ENCODE results near the gene DDA1. TPM values are rescaled to one million over a fixed set of nuclear protein-coding genes. Genes with fewer than 3 reads are reported as not detected.

DDA1 gene
- polyA plus RNA-seq, 1 donor = 29.3 TPM

DNA sequence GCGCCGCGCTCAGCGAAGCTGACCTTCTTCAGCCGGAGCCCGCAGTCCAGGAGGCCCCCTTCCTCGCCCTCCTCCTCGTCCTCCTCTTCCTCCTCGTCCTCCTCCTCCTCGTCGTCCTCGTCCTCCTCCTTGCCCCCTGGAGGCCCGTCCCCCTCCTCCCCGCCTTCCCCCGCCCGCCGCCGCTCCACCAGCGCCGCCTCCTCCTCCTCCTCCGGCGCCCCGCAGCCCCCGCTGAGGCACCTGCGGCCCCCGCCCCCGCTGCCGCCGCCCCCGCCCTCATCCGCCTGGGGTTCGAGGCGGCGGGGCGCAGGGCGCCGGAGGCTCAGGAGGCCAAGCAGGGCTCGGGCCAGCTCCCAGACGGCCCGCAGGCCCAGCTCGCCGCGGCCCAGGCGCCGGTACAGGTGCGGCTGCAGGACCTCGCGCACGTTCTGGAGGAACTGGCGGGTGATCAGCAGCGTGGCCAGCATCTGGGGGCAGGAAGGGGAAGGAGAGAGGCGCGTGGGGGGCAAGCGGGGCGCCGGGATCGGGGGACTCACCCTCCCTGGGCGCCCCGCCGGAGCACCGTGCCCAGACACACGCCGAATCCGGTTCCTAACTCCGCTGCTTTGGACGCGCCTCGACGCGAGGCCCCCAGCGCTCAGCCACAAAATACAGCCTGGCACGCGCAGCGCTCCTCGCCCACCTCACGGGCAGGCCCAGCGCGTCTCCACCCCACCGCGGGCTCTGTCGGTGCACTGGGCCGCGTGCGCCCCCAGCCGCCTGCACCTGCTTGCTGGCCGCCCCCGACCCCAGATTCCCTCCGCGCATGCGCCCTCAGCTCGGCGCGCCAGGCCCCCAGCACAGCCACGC is 19.4 kb downstream of the DDA1 start:
- no peak for DNase-seq

DNA sequence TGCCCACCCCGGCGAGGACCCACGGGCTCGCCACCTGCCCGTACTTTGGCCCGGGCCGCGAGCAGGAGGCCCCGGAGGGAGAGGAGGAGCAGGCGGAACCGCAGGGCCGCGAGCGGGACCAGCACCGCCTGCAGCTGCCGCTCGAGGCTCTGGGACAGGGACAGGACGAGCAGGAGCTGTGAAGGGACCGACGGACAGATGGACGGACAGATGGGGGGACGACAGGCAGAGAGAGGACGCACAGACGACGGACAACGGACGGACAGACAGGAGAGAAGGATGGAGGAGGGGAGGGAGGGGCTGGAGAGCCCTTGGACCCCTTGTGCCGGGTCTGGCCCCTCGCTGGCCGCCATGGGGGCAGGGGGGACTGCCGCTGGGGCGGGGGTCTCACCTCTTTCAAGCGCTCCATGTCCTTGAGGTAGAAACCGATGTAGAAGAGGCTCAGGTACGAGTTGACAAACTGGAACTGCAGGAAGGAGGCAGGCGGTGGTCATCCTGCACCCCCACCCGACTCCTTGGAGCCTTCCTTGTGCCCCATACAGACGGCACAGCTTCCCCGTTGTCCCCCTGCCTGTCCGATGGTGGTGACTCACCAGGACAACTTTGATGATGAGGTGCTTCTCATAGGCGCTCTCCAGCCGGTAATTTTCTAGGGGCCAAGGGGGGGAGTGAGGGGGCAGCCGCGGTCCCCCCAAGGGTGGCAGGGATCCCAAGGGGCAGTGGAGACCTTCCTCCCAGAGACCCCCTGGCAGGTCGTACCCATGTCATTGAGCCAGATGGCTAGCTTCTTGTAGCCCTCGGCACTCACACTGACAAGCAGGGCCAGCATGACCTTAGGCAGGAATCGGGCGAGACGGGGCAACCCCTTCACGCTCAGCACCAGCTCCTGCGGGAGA is 20.3 kb downstream of the DDA1 start:
- no peak for DNase-seq

DNA sequence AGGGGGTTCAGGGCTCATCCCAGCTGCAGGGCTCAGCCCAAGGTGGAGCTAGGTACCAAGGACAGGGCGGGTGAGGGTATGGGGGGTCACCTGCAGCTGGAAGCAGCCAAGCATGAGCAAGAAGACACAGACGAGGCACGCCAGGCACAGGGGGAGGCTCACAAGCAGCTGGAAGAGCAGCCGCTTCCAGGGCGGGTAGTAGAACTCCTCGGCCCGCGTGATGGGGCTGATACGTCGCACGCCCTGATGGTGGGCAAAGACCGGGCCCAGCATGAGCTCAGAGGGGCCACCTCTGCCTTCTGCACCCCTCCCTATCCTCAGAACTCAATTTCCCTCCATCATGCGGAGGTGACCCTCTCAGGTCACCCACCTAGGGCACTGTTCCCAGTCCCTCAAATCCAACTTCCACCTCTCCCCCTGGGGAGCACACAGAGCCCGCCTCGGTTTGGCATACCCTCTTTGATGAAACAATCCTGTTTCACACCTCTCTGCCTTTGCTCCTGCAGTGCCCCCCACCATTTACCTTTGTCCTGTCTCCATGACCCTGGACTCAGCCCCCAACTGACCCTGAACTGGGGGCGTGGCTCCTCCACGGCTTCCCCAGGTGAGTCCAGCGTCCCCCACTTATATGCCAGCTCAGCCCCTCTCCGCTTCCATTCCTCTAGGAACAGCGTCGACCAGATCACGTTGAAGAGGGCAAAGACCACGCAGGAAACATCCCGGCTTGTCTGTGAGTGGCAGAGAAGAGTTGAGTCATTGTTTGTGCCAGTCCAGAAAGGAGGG is 21.1 kb downstream of the DDA1 start:
- no peak for DNase-seq

GRCh38 chr19:17331045-17331558 is 21.7 kb downstream of the DDA1 start:
- DNase-seq = no peak

DNA sequence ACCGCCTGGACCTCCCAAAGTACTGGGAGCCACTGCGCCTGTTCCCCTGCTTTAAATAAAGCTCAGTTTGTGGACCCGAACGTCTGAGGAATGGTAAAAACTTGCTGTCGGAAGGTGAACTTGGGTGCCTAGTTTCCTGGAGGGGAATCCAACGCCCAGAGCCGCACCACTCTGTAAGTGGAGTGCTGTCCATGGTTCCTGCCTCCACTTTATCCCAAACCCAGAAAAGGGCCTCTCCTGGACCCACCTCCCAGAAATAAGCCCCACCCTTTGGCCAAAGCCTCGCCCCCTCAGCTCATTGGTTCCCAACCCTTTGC is 23.0 kb downstream of the DDA1 start:
- no peak for DNase-seq

DNA sequence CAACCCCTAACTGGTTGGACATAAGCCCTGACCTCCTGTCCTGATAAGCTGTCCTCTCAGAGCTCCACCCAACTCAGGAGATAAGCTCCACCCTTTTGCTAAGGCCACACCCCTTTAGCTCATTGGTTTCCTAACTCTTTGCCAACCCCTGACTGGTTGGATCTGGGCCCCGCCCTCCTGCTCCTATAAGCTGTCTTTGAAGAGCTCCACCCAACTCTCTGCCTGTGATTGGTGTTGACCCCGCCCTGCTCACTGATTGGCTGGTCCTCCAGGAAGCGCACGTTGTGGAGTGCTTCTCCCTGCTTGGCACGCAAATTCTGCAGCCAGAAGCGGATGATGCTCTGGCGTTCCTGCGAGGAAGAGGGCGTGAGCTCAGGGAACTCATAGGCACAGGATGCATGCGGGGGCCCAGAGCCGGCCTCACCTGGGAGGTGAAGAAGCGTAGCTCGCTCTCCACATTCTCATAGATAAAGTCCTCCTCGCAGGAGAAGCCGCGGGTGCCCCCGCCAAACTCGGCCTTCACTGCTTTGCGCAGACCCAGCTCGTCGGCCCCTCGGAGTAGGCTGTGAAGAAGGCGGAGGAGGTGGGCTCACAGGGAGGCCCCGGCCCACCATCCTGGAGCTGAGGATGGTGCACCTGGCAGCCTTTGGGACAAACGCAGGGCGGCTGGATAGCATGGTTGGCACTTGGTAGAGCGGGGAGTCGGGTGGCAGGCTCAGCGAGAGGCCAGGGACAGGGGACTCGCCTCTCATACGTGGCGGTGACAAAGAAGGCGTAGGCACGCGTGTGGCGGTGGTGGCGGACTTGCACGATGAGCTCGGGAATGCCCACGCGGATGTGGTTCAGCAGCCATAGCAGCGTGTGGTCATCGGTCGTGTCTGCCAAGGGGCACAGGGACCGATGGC is 23.6 kb downstream of the DDA1 start:
- DNase-seq = no peak

DNA sequence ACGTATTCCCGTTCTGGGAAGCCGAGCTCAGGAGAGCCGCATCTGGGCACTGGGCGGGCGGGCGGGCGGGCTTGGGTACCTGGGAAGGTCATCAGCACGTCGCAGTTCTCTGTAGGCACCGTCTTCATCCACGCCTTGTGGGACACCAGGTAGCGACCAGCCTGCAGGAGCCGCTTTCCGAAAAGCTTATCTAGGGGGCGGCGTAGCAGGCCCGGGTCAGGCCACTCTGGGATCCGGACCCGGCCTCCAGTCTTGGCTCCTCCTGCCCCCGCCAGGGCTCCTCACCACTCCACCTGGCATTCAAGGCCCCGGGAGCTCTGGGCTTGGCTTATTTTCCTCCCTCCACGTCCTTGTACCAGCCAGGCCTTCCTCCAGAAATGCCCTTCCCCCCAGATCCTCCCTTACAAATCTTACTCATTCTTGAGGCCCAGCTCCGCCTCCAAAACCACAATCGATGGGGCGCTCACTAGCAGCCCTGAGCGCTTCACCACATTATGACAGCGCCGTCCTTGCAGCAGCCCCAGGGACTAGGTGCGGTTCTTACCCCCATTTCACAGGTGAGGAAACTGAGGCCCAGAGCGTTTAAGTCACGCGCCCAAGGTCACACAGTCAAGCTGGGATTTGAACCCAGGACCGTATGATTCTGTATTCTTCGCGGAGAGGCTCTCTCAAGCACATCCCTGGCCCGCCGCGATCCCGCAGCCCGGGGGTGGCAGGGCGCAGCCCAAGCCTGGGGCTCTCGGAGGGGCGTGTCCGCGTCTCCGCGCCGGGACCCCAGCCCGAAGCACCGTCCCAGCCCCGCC is 24.4 kb downstream of the DDA1 start:
- no peak for DNase-seq

DNA sequence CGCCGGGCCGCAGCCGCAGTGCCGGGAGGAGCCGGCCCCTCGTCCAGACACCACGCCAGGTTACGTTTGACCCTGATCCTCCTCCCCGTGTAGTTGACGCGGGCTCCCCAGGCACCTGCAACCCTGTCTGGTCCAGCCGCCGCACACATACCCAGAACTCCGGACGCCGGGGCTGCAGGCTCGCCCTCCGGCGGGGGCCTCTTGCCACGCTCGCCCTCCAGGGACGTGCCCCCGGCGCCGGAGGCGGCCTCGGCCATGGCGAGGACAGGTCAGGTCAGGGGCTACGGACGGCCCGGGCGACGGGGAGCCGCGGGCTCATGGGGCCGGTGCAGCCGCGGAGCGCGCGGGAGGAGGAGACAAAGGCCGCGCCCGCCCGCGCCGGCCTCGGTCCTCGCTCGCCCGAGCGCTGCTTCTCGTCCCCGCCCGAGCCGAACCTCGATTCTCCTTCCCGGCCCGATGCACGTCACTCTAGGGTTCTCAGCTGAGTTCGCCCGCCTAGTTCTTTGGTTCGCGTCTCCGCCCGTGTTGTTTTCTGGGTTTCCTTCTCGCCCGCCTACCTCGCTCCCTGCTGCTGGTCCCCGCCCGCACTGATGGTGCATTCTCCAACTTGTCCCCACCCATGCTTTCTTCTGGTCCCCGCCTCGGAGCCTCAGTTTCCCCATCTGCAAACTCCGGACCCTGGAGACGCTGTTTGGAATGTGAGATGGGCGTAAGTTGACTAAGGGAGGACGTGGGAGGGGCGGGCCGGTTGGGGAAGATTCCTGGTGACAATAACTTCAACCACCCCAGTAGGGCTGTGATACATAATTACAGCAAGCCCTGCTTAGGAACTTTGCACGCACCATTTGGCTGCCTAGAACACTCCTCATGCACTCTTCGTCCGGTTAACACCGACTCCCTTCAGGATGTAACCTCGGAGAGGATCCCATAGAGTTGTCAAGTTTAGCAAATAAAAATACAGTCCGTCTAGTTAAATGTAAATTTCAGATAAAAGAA is 25.3 kb downstream of the DDA1 start, which contains the start of gene ANO8:
ANO8 (minus strand) TSS at position 442 of the 996 bp plus-strand sequence; CDS start at position 257, 185 bp downstream.
- DNase-seq = peak; percentile 97

GRCh38 chr19:17335575-17335974 is 26.2 kb downstream of the DDA1 start:
- DNase-seq = no peak

- peak; percentile 98 for DNase-seq
Measured at GRCh38 chr19:17336872-17337674, 27.7 kb downstream of the DDA1 start, which contains the start of gene GTPBP3. Gene GTPBP3, plus strand, starts transcription at chr19:17337553. Its CDS starts 59 bp downstream, at chr19:17337612.

DNA sequence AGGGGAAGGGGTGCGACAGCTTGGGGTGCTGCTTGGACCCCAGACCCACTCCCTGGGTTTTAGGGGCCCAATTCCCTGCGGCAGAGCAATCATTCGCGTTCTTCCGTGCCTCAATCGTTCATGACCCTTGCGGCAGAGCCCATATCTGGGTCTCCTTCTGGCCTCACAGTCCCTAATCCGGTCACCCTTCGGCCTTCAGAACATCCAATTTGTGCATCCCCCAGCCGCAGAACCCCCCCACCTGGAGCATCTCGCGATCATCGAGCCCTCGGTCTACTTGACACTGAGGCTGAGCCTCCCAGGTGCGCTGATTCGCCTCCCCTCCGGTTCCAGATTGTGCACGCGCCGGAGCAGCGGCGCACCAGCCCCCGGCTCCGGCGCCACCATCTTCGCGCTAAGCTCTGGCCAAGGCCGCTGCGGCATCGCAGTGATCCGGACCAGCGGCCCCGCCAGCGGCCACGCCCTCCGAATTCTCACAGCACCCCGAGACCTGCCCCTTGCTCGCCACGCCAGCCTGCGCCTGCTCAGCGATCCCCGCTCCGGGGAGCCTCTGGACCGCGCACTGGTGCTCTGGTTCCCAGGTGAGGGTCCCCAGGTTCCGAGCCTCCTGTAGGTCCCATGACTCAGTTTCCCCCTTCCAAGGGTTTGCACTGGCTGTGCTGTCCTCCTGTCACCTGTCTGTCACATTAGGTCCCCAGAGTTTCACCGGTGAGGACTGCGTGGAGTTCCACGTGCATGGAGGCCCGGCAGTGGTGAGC is 28.5 kb downstream of the DDA1 start:
- DNase-seq = no peak

GRCh38 chr19:17338433-17339078 is 29.2 kb downstream of the DDA1 start:
- DNase-seq = no peak

- no peak for DNase-seq
Measured at GRCh38 chr19:17339088-17339741, 29.9 kb downstream of the DDA1 start.

- no peak for DNase-seq
Measured at GRCh38 chr19:17340302-17340870, 31.0 kb downstream of the DDA1 start.

GRCh38 chr19:17340871-17341357 is 31.6 kb downstream of the DDA1 start:
- DNase-seq = no peak

All from left kidney (tissue), 2 donors.